ENCODE results near the gene PGM1.
"Not testable (repeated sequence)": the region's sequence is repeated elsewhere in the genome, so short reads cannot be mapped to it uniquely, and the experiment has no call there.

The PGM1 gene

DNA sequence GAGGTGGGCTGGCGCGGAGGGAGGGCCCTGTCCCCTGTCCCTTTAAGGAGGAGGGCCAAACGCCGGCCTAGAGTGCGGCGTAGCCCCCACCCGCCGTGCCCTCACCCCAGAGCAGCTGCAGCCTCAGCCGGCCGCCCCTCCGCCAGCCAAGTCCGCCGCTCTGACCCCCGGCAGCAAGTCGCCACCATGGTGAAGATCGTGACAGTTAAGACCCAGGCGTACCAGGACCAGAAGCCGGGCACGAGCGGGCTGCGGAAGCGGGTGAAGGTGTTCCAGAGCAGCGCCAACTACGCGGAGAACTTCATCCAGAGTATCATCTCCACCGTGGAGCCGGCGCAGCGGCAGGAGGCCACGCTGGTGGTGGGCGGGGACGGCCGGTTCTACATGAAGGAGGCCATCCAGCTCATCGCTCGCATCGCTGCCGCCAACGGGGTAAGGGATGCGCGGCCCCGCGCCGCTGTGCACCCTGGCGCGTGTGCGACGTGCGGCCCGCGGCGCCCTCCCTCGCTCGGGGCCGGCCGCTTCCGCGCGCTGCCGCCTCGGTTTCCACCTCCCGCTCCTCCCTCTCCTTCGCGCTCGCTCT lies at the start of gene PGM1:
Gene PGM1, plus strand, starts transcription at position 109 of the 583 bp plus-strand sequence. Its CDS starts 78 bp downstream, at position 187.
- DNase-seq (ENCODE audit: low spot score), result peak; percentile 81

DNA sequence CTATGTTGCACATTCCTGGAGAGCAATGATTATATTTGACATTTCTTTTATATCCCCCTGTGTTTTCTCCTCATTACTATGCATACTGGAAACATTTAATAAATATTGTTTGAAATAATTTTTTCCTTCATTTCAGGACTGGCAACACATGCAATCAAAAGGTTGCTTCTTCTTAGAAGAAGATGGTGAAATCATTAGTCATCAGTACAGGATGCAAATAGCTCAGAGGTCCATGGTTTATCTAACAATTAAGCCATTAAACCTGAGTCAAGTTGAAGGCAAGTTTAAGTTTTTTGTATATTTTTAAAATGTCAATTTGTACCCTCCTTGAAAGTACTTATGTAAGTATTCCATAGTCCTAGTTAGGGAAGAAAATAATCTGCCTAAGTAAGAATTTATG lies 47.4 kb upstream of the PGM1 start:
- DNase-seq (ENCODE audit: low spot score), result no peak

DNA sequence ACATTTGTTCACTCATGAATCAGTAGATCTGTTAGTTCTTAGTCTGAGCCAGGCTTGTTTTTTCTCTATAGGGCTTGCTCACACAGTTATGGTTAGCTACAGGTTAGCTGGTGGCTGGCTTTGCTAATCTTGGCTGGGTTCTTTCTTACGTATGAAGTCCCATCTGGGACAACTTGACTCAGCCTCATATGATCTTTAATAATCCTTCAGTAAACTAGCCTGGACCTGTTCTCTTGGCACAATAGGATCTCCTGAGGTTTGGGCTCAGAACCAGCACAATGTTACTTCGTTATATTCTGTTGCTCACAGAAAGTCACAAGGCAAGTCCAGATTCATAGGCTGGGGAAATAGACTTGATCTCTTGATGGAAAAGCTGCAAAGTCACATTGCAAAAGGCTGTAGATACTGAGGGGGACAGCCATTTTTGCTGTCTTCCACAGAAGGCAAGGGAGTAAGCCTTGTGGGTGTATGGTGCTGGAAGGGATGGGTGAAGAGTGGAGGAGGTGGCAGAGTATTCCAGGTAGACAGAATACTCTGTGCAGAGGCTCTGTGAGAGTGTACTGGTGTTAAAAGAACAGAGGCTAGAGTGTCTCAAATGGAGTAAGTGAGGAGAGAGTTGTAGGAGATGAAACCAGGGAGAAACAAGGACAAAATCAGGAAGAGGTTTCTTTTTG lies 45.5 kb upstream of the PGM1 start:
- no peak for DNase-seq (ENCODE audit: low spot score)

DNA sequence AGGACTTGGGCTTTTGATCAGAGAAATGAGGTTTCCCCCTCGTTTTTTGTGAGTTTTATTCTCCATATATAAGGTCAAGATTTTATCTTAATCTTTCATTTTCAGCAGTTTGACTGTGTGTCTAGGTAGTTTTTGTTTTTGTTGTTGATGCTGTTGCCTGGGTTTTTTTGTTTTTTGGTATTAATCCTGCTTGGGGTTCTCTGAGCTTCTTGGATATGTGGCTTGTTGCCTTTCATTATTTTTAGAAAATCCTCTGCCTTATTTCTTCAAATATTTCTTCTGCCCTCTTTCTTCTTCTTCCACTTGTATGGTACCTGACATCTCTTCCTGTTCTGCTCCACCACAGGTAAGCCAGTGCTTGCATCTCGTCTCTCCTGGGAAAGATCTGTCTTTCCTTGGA lies 44.9 kb upstream of the PGM1 start:
- DNase-seq (ENCODE audit: low spot score), result no peak

DNA sequence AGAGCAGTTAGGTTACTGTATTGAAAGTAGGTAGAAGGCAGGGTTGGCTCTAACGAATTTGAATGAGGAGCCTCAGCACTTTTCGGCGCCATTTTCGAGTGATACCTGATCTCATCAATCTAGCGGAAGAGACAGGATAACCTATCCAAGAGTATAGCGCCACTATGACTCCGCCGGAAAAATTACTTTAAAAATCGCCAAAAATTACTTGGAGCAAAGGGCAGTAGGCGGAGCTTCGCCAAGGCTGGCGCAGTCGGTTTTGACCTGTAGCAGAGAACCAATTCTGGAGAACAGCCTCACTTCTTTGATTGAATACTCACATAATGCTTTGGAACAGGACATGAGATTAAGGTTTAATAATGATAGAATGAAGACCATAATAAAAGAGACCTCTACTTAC lies 44.3 kb upstream of the PGM1 start:
- DNase-seq (ENCODE audit: low spot score), result no peak

DNA sequence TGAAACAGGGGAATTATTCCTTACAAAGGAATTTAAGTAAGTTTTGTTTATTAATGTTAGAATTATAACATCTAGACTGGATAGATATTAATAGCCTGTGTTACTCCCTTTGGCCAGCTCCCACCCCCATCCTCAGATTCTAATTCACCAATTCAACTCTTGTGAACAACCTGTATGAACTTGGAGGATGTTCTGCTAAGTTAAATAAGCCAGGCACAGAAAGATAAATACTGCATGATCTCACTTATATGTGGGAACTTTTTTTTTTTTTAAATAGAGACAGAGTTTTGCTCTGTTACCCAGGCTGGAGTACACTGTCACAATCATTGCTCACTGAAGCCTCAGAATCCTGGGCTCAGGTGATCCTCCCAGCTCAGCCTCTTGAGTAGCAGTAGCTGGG lies 37.7 kb upstream of the PGM1 start:
- no peak for DNase-seq (ENCODE audit: low spot score)

DNA sequence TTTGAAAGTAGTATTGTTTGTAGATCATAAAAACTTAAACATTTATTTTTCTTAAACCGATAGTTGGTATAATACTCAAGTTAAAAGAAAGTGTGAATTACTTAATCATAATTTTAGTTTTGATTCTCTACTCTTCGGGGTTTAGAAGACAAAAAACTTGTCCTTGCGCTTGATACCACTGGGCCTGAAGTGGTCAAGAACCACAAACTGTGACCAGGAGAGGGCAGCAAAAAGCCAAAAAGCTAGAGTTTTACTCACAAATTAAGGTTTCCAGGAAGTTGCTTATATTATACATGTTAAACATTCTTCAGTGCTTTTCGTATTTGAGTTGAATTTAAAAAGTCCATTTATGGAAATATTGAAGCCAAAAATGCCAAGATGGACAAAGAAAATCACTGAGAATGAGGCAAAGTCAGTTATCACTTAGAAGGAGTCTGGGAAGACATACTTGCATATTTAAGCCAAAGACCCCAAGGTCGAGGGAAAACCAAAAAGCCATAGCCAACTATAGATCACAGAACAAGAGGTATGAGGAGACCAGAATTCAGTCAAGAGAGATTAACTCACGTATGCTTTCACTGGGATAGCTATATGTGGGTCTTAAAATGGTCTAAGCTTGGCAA lies 35.7 kb upstream of the PGM1 start:
- DNase-seq (ENCODE audit: low spot score), result no peak

DNA sequence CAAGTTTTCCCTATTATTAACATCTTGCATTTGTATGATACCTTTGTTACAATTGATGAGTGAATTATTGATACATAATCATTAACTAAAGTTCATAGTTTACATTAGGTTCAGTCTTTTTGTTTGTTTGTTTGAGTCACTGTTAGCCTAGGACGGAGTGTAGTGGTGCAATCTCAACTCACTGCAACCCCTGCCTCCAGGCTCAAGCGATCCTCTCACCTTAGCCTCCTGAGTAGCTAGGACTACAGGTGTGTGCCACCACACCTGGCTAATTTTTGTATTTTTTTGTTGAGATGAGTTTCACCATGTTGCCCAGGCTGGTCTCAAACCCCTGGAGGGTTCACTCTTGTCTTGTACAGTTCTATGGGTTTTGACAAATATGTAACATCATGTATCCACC lies 33.9 kb upstream of the PGM1 start:
- DNase-seq (ENCODE audit: low spot score), result no peak

DNA sequence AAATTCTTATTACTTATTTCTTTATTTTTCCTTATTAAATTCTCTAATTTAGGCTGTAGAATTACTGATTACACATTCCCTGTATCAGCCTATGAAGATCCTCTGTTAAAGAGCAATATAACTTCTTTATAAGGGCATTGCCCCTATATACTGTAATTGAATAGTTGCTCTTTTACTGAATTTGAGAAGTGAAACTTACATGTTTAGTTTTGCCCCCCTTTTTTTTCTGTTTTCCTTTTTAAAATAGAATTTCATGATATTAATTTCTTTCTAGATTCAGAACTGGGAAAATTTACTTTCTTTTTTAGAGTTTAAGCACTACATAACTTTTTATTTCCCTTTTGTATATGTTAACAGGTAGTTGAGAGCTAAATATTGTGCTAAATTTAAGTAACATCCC lies 29.5 kb upstream of the PGM1 start:
- no peak for DNase-seq (ENCODE audit: low spot score)

DNA sequence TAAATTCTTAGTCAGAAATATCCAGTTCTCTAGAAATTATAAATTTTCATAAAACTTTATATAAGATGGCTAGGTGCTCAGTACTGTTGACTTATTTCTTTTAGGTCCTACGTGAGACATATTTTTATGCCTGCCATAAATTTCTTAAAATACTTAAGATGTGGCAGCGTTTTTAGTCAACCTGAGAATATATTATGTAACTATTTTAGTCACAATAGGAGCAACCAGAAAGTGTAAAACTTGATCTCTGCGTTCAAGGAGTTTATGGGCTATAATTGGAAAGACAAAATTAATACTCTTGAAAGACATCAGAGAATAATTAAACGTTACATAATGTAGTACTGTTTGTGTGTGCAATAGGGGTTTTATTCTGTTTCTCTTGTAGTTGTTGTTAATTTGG lies 24.1 kb upstream of the PGM1 start:
- no peak for DNase-seq (ENCODE audit: low spot score)

DNA sequence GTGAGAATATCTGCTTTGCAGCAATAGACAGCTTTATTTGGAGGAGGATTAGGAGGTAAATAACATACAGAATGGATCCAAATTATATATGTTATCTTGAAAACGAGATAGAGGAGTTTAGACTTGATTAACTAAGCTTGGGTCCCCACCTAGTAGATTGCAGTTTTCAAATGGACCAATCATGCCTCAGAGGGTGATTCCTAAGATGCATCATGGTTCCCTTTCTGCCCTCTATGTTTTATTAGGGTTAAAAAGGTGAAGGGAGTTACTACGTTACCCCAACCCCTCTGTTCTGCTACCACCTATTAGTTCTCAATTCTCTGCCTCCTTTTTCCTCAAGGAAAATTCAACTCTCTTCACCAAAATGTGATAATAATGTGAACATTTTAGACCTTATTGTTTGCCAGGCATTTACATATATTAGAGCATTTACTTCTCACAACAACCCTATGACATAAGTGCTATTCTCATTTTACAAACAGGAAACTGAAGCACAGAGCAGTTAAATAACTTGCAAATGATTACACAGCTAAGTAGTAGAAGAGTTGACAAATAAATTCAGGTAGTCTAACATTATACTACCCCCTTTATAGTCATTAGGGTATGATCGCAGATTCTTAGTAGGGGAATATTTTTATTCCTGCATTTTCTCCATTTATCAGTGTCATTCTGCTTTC lies 23.4 kb upstream of the PGM1 start:
- DNase-seq (ENCODE audit: low spot score), result no peak

DNA sequence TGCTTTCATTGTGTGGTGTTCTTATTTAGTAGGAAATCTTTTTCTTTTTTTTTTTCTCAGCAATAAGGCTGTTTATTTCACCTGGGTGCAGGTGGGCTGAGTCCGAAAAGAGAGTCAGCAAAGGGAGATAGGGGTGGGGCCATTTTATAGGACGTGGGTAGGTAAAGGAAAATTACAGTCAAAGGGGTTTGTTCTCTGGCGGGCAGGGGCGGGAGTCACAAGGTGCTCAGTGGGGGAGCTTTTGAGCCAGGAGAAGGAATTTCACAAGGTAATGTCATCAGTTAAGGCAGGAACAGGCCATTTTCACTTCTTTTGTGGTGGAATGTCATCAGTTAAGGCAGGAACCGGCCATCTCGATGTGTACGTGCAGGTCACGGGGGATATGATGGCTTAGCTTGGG lies 20.5 kb upstream of the PGM1 start:
- DNase-seq (ENCODE audit: low spot score), result not testable (repeated sequence)

DNA sequence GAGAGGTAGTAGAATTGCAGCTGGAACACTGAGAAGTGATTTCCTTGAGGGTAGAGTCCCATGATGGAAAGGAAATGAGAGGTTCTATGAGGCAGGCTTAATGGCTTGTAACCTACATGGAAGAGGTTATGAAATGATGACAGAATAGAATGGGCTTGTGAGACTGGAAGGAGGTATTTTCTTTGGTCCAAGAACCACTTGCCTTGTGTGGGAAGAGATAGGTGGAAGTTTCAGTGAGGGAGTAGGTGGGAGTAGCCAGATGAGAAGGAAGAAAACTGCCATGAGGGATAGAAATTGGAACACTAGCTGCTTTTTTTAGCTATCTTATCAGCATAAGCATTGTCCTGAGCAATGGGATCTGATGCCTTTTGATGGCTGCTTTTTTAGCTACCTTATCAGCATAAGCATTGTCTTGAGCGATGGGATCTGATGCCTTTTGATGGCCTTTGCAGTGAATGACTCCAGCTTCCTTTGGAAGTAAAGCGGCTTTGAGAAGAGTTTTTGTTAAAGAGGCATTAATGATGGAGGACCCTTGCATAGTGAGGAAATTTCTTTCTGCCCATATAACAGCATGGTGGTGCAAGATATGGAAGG lies 18.9 kb upstream of the PGM1 start:
- not testable (repeated sequence) for DNase-seq (ENCODE audit: low spot score)

DNA sequence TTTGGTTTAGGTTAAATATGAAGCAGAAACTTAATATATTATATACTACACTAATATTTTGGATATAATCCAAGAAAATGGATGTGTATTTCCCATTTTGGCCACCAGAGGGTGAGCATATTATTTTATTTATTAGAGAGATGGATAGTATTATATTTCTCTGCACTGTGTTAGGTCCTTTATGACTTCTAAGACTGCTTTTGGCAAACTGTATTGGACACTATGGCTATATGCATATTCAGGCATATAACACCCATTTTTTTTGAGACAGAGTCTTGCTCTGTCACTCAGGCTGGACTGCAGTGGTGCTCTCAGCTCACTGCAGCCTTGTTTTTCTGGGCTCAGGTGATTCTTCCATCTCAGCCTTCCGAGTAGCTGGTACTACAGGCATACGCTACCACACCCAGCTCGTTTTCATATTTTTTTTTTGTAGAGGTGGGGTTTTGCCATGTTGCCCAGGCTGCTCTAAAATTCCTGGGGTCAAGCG lies 17.8 kb upstream of the PGM1 start:
- peak; percentile 10 for DNase-seq (ENCODE audit: low spot score)

DNA sequence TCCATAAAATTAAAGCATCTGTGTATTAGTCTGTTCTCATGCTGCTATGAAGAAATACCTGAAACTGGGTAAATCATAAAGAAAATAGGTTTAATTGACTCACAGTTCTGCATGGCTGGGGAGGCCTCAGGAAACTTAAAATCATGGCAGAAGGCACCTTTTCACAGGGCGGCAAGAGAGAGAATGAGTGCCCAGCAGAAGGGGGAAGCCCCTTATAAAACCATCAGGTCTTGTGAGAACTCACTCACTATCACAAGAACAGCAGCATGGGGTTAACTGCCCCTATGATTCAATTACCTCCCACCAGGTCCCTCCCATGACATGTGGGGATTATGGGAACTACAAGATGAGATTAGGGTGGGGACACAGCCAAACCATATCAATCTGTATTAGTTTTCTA lies 6.9 kb upstream of the PGM1 start:
- not testable (repeated sequence) for DNase-seq (ENCODE audit: low spot score)

DNA sequence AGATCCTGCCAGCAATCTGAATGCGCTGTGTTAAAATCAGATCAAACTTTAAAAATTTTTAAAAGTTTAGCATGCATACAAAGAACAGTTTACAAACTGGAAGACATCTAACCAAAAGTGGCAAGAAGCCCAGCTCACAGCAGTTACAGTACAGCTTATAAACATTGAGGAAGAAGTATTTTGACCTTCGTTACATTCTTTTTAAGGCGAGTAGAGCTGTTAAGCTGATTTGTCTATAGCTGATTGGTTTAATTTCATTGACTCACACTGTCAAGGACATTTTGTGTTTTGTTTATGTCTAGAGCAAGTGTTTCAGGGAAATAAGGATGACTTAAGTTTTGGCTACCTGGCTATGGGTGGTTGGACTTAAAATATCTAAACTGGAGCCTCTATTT lies 3.0 kb upstream of the PGM1 start:
- no peak for DNase-seq (ENCODE audit: low spot score)

DNA sequence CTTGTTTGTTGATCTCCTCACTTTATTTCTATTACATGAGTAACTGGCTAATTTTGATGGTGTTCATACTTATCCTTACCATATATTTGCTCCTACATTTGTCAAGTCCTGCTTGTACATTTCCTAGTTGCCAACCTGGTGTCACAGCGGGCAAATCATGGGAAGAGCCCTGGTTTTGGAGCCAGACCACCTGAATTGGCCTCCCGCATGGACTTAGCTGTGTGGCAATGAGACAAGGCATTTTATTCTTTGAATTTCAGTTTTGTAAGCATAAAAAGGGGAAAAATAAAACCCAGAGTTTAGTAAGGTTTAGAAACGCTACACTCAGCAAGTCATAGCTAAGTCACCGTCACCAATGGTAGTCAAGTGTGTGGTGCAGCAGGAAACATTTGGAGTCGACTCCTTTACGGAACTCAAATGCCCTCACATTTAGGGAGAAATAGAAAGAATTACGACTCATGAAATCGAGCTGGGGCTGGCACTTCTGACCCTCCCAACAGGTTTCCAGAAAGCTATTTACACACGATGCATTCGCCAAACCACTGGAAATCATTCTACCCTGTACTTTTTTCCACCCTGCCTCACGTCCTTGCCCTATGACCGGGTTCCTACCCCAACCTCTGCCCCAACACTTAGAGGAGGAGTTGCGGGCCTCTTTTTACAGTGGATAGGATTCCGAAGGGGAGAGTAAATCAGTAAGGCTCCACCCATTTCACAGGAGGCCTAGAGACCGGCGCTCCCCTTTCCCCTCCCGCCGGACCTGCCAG lies 492 bp upstream of the PGM1 start:
- no peak for DNase-seq (ENCODE audit: low spot score)

DNA sequence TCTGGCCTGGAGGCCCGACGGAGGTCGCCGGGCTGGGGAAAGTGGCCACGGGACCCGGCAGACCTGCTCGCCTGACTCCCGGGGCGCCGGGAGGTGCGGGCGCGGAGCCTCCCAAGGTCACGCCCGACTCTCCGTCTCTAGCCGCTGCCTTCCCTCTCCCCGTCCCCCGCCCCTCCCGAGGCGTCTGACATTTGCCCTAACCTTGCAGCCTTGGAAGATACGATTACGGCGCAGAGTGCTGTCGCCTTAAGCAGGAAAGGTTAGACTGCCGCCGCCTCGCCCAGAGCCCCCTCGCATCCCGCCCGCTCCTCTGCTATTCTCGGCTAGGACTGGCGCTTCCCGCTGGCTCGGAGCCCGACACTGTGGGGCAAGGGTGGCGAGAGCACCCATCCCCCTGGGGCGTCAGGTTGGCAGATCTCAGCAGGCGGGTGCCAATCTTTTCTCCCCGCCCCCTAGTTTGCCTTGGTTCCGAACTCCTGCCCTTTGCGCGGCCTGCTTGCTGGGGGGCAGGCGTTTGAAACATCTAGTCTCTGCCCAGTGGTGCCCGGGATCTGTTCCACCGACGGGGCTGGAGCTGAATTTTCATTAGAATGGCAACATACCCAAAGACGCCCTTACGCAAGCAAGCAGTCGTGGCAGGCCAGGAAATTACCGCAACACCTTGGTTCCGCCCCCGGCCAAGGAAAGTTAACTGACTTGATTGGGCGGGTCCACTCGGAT lies 835 bp downstream of the PGM1 start:
- DNase-seq (ENCODE audit: low spot score), result peak; percentile 75

DNA sequence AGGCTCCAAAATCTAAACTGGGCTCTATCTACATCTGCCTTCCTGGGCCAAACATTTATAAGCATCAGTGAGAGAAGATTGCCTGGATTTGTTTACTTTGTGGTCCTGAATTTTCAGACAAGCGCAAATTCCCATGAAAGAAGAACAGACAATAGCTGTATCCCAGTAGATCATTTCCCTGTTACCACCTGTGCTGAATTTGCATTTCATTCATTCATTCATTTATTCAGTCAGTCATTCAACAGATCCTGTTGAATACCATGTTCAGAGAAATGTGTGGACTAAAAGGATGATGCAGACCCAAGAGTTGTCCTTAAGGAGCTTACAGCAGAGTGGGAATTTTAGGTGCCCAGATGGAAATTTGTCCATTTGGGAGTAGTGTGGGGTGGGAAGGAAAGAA lies 2.2 kb downstream of the PGM1 start:
- no peak for DNase-seq (ENCODE audit: low spot score)

DNA sequence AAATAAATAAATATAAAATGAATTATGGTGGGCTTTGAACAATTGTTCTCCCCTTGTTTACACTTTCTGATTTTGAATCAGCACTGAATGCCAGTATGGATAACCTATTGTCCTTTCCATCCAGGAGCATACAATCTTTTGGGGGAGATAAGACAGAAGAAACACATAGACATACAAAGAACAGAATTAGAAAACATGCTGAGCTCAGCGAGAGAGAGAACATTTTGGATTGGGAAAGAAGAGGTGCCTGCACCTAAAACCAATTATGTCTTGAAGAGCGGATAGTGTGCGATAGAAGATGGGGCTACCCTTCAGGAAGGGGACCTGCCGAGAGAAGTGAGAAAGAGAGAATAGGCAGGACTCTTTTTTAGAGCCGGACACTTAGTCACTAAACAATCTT lies 6.6 kb downstream of the PGM1 start:
- no peak for DNase-seq (ENCODE audit: low spot score)

DNA sequence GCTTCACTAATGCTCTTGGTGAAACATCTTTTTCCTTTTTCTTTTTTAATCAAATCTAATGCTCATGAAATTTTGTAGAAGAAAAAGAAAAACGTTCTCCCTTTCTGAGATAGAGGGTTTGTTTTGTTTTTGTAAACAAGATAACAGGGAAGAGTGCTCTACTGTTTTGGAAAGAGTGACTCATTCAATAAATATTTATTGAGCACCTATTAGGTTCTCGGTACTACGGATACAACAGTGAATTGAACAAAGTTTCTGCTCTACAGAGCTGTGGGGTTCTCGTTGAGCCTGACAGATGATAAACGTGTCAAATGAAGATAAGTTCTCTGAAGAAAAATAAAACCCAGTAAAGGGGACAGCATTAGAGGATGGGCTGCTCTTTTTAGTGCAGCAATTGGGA lies 7.0 kb downstream of the PGM1 start:
- DNase-seq (ENCODE audit: low spot score), result no peak
